IPS-NIHi11 (cell line): Measurements from ENCODE around the gene THEM5.

ENCODE experiments used
- DNase-seq: peaks from one replicate; pipeline ENCODE4 v3.0.0; 2012; ENCODE audit warnings: mixed read lengths, low spot score

THEM5 gene

GRCh38 chr1:151800830-151801229, 52.7 kb downstream of the THEM5 start:
- DNase-seq, result no peak

GRCh38 chr1:151799179-151800022, 54.1 kb downstream of the THEM5 start:
- no peak for DNase-seq

GRCh38 chr1:151798571-151798970, 54.9 kb downstream of the THEM5 start:
- DNase-seq, result no peak
